Erythroblast (primary cell): ENCODE data around the gene TMX2.

Experiments
- GATA1 ChIP-seq: IDR thresholded peaks from 2 replicates; pipeline ENCODE4 v1.6.1; 2011; ENCODE audit warnings: low read depth, mild to moderate bottlenecking, control low read depth, low read length, moderate library complexity
- POLR2A ChIP-seq: IDR thresholded peaks from 2 replicates; pipeline ENCODE4 v1.6.1; 2011; ENCODE audit warnings: mild to moderate bottlenecking, low read length

DNA sequence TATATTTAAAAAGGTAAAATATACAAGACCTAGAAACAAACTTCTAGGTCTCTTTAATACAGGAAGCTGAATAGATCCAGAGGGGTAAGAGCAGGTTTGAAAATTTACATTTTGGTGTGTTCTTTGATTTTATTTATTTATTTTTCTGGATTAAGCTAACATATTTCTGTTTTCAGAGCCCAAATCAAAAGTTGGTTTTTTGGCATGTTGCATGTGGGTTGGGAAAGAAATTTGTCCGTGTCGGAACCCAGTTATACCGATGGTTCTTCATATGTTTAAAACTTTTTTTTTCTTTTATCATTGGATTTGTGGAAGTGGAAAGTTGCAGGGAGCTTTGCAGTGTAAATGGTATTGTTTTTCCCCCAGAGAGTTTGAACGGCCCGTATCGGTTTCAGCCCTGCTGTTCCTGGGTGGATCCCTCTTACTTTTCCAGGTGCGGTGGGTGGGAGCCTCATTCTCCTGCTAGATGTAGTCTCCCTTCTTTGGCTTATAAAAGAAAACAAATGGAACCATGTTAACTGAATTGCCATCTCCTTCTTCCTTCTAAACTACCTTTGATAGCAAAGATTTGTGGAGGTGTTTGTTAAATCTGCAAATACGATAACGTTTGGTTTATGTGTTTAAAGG, 50.0 kb downstream of the TMX2 start:
- TF ChIP-seq POLR2A (no peak), GATA1 (no peak)
